GM18870 (cell line): Measurements from ENCODE around the gene CIITA.

ENCODE experiments used
- ATAC-seq: cut with Tn5 transposase; IDR thresholded peaks from one replicate; pipeline ENCODE4 v1.9.1; 2021; ENCODE audit warnings: moderate library complexity; ENCODE audit not compliant: unreplicated experiment

Gene CIITA

DNA sequence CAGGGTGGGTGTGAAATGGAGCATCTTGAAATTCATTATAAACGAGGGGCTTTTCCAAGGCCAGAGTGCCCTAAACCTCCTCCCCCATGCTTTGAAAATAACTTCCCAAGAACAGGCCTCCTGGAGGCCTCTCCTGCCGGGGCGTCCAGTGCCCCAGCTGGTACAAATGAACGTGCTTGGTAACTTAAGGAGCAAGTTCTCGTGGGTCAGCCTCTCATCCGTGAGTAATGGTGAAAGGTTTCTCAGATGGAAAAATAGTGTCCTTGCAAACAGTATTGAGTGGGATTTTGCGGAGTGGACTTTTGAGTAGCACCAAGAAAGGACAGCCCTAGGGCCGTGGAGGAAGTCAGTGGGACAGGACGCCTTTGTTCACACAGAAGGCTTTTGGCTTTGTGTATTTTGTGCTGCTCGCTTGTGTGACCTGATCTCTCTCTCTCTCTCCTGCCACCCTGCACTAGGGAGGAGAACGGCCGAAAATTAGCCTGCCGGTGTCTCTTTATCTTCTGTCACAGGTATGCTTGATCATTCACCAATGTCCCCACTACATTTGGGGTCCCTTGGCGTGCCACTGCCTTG lies 102.0 kb downstream of the CIITA start:
- no peak for ATAC-seq

DNA sequence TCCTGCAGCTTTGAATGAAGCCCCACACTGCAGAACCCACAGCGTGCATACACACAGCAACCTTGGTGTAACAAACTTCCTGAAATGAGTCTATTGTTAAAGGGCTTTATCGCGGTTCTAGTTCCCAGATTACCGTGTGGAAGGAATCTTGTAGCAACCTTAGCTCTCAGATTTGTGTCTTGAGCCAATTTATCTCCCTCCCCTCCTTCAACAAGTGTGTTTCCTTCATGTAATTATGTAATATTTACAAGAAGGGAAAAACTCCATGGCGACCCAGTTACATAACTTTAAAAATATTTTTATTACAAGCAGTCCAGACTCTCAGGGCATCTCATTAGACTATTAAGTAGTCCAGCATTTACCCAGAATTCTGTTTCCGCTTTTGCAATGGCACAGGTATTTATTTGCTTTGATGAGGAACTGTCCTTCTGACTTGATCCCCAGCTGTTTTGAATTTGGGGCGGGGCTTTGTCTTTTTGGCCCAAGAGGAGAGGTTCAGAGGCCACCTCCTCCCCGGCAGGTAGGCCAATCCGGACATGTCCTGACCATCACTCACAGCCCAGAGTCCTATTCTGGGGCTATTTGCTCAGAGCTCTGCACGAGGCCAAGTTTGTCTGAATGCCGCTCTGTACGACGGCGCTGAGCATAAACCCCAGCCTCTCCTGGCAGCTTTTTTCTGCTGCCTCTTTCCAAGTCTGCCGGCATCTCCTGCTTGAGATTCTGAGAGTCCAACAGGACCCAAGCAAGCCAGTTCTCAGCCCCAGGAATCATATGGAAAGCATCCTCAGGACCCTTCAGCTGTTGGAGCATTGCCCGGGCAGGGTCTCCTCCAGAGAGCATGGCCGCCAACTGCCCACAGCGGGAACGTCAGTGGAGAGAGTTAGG lies 103.0 kb downstream of the CIITA start:
- ATAC-seq = no peak

DNA sequence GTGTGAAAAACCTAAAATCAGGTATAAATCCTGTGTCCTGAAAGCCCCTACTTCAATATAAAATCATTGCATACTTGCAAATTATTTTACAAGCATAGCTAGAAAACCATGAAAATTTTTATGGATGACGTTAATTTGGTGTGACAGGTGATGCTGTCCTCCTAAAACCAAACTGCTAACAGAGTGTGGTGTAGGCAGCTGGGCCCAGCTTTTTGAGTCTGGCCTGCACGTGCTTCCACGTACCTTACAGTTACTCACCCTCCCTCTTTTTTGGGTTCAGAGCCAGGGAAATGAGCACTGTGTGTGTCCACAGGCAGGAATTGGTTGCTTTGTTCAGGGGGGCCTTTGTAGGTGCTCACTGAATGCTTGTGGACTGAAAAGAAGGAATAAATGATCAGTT lies 103.8 kb downstream of the CIITA start:
- no peak for ATAC-seq

DNA sequence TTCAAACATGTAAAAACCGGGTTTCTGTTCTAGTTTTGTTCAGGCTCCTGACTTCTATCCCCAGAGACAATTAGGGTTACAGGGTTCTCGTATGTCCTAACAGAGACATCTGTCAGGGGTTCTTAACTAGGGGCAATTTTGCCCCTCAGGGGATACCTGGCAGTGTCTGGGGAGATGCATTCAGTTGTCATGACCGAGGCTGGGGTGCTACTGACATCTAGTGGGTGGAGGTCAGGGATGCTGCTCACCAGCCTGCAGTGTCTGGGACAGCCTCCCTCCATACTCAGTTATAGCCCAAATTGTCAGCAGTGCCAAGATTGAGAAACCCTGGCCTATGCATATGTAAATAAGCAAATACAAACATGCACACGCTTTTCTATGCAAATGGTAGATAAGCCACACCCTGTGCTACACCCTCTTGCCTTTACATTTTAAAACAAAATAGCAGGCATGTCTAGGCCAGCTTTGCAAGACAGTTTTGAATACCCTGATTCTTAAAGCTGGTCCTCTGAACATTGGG lies 104.8 kb downstream of the CIITA start:
- ATAC-seq = peak; percentile 52

DNA sequence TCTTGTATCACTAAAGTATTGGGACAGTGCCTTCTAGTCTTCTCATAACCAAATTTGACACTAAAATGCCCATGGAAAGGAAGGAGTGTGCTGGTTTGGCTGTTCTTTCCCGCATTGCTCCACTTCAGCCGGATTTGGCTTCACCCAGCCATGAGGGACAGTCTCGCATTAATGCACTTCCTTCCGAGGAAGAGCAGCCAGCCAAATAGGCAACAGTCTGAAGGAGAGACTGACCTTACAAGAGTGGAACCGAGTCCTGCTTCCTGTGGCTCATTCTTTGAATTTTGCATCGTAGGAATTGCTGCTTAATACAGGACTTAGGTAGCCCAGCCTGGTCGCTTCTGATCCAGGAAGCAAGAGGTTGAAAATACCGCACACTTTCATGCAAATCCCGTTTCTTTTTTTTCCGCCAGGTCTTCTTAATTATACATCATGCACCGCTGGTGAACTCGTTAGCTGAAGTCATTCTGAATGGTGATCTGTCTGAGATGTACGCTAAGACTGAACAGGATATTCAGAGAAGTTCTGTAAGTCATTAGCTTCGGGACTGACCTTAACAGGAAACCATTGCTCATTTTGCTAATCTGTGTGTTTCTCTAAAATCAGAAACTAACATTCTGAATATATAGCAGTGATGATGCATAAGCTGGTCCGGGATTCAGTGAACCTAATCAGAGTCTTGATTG lies 105.6 kb downstream of the CIITA start:
- ATAC-seq = no peak

DNA sequence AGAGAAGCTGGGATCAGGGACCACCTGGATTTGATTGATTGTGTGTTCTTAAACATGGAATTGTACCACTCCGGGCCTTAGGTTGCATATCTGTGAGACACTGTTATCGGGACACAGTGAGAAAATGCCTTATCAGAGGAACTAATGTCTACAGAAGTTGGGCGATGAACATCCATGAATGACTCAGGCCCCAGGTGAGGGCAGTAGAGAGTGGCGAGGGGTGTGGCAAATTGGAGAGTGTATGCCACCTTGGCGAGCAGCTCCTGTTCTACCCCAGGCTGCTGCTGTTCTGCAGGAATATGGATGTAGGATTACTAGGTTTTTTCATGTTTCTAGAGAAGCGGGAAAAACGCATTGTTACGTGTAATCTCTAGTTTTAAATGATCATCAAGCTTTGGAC lies 106.2 kb downstream of the CIITA start:
- no peak for ATAC-seq

DNA sequence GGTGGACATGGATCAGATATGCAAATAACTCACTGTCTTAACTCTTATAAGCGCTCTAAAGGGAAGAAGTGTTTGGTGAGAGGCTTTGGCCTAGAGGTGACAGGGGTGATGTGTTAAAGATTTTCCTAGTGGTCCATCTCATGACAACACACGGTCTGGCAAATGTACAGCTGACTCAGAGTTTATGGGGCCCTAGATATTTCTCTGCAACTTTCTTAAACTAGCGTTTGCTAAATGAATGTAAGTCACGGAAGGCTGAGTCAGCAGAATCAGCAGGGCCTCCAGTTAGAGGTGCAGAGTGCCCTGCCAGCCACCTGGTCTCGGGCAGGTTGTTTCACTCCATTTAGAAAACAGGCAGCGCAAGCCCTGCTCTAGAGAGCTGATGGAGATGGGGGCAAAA lies 107.5 kb downstream of the CIITA start:
- no peak for ATAC-seq
